Measurements from ENCODE around the gene CRHR2. TPM values are rescaled to one million over a fixed set of nuclear protein-coding genes. Genes with fewer than 3 reads are reported as not detected.

Gene CRHR2
- polyA plus RNA-seq, 1 of the 3 experiments (the other 2 are of a cell fraction) = not detected

DNA sequence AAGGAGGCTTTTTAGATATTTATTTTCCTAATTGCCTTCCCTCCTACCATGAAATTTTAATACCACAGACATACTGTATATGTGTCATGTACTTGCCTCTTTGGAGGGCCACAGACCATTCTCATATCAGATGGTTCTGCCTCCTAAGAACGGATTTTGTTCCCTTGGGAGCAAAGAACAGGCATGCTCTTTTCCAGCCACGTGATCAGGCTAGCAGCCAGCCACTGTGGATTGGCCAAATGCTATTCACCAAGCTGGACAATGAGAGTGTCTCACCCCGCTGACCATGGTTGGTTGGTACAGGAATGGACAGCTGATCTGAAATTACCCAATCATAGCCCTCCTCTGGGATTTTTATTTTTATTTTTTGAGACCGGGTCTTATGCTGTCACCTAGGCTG lies 21.5 kb upstream of the CRHR2 start:
- no peak for DNase-seq
- Histone ChIP-seq H2AFZ (ENCODE audit: low read depth) (no peak overlapping the region), H3K4me1 (ENCODE audit: control insufficient read depth in 1 of 2, insufficient read depth in 2 of 2, low read depth in 1 of 2, low read length in 1 of 2) (peaks cover 0 to 9% of the 10 kb centered on the region in 2 experiments; a peak in 1 of 4 replicates), H3K27me3 (ENCODE audit: insufficient read depth) (peaks cover 17% of the 10 kb centered on the region), H3K27ac (ENCODE audit: low read depth in 2 of 2, low read length in 1 of 2) (no peak overlapping the region), H3K4me3 (ENCODE audit: low read depth in 2 of 2, low read length in 1 of 2) (no peak overlapping the region), H3K9ac (no peak overlapping the region), H3K36me3 (replicated peaks in 1 of 2; ENCODE audit: control insufficient read depth in 1 of 2, insufficient read depth in 2 of 2, low read length in 1 of 2) (no peaks in the 10 kb centered on the region), H3K9me2 (no peaks in the 10 kb centered on the region), H3K9me3 (no peaks in the 10 kb centered on the region), H3F3A (replicated peaks; ENCODE audit: insufficient read depth) (no peaks in the 10 kb centered on the region), H4K20me1 (ENCODE audit: insufficient read depth) (no peaks in the 10 kb centered on the region), H3K4me2 (no peak overlapping the region), H3K79me2 (ENCODE audit: insufficient read depth) (no peaks in the 10 kb centered on the region)
- ChIA-PET POLR2A (no interaction called here), CTCF (interaction anchor here (1.6 to 3.0 kb wide), 3 partner anchors 9 to 36 kb away, joined by 5 to 12 read pairs (median 10); partner anchors contain the start of gene CRHR2)
- TF ChIP-seq GABPA (IDR thresholded peaks at IDR 0.05; ENCODE audit: low read depth) = no peak
- no peak for TF ChIP-seq YY1 (IDR thresholded peaks at IDR 0.05; ENCODE audit: low read depth)
- TF ChIP-seq, protein P1, sequence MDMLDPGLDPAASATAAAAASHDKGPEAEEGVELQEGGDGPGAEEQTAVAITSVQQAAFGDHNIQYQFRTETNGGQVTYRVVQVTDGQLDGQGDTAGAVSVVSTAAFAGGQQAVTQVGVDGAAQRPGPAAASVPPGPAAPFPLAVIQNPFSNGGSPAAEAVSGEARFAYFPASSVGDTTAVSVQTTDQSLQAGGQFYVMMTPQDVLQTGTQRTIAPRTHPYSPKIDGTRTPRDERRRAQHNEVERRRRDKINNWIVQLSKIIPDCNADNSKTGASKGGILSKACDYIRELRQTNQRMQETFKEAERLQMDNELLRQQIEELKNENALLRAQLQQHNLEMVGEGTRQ (IDR thresholded peaks at IDR 0.05; ENCODE audit: borderline replicate concordance, low read depth, low read length) = no peak
- TF ChIP-seq, protein P2, sequence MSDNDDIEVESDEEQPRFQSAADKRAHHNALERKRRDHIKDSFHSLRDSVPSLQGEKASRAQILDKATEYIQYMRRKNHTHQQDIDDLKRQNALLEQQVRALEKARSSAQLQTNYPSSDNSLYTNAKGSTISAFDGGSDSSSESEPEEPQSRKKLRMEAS (IDR thresholded peaks at IDR 0.05; ENCODE audit: low read depth) = no peak
- no peak for TF ChIP-seq CHD2 (IDR thresholded peaks at IDR 0.05; ENCODE audit: low read length, partially characterized antibody)
- TF ChIP-seq, protein P3, sequence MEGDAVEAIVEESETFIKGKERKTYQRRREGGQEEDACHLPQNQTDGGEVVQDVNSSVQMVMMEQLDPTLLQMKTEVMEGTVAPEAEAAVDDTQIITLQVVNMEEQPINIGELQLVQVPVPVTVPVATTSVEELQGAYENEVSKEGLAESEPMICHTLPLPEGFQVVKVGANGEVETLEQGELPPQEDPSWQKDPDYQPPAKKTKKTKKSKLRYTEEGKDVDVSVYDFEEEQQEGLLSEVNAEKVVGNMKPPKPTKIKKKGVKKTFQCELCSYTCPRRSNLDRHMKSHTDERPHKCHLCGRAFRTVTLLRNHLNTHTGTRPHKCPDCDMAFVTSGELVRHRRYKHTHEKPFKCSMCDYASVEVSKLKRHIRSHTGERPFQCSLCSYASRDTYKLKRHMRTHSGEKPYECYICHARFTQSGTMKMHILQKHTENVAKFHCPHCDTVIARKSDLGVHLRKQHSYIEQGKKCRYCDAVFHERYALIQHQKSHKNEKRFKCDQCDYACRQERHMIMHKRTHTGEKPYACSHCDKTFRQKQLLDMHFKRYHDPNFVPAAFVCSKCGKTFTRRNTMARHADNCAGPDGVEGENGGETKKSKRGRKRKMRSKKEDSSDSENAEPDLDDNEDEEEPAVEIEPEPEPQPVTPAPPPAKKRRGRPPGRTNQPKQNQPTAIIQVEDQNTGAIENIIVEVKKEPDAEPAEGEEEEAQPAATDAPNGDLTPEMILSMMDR (IDR thresholded peaks at IDR 0.05) = no peak
- TF ChIP-seq MXI1 (IDR thresholded peaks at IDR 0.05; ENCODE audit: low read depth, low read length) = no peak
- no peak for TF ChIP-seq MEF2A (IDR thresholded peaks at IDR 0.05; ENCODE audit: borderline replicate concordance, low read depth)
- TF ChIP-seq ELF1 (IDR thresholded peaks at IDR 0.05) = no peak
- no peak for TF ChIP-seq JUND (IDR thresholded peaks at IDR 0.05)
- no peak for TF ChIP-seq TAF1 (IDR thresholded peaks at IDR 0.05; ENCODE audit: borderline replicate concordance, low read depth, low read length)
- TF ChIP-seq SMC3 (IDR thresholded peaks at IDR 0.05; ENCODE audit: low read depth, low read length) = no peak
- TF ChIP-seq SIN3A (IDR thresholded peaks at IDR 0.05; ENCODE audit: borderline replicate concordance, low read depth, low read length) = no peak
- 39% methylated on average over 4 of the region's 4 CpGs for WGBS (ENCODE audit: low lambda C conversion rate)

DNA sequence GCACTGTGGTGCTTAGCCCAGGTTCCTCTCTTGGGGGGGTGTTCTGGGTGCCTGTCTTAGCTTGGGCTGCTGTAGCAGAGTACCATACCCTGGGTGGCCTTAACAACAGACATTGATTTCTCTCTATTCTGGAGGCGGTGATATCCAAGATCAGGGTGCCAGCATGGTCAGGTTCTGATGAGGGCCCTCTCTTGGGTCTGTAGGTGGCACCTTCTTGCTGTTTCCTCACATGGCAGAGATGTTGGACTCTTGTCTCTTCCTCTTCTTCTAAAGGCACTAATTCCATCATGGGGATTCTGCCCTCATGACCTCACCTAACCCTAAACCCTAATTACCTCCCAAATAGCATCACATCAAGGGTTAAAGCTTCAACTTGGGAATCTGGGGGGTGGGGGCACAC lies 19.9 kb upstream of the CRHR2 start:
- Histone ChIP-seq H3K9ac (no peak overlapping the region), H3K36me3 (replicated peaks in 1 of 2; ENCODE audit: control insufficient read depth in 1 of 2, insufficient read depth in 2 of 2, low read length in 1 of 2) (no peaks in the 10 kb centered on the region), H2AFZ (ENCODE audit: low read depth) (no peak overlapping the region), H3K4me2 (no peak overlapping the region), H4K20me1 (ENCODE audit: insufficient read depth) (no peaks in the 10 kb centered on the region), H3K9me2 (no peaks in the 10 kb centered on the region), H3K4me3 (ENCODE audit: low read depth in 2 of 2, low read length in 1 of 2) (no peak overlapping the region), H3F3A (replicated peaks; ENCODE audit: insufficient read depth) (no peaks in the 10 kb centered on the region), H3K27ac (ENCODE audit: low read depth in 2 of 2, low read length in 1 of 2) (no peak overlapping the region), H3K9me3 (no peaks in the 10 kb centered on the region), H3K27me3 (ENCODE audit: insufficient read depth) (peaks cover 31% of the 10 kb centered on the region), H3K4me1 (ENCODE audit: control insufficient read depth in 1 of 2, insufficient read depth in 2 of 2, low read depth in 1 of 2, low read length in 1 of 2) (peaks cover 0 to 9% of the 10 kb centered on the region in 2 experiments; a peak in 1 of 4 replicates), H3K79me2 (ENCODE audit: insufficient read depth) (no peaks in the 10 kb centered on the region)
- POLR2A ChIA-PET = no interaction called here
- 38% methylated on average over 1 of the region's 1 CpG for WGBS (ENCODE audit: low lambda C conversion rate)
- DNase-seq = no peak
- CTCF ChIA-PET = interaction anchor here (0.8 to 3.0 kb wide), 8 partner anchors 8 to 39 kb away, joined by 3 to 10 read pairs (median 4); partner anchors contain the start of gene CRHR2
- no peak for TF ChIP-seq SIN3A (IDR thresholded peaks at IDR 0.05; ENCODE audit: borderline replicate concordance, low read depth, low read length)
- no peak for TF ChIP-seq GABPA (IDR thresholded peaks at IDR 0.05; ENCODE audit: low read depth)
- TF ChIP-seq, protein P3 (IDR thresholded peaks at IDR 0.05) = no peak; the same call in 1 of the 2 replicates
- no peak for TF ChIP-seq RFX5 (IDR thresholded peaks at IDR 0.05; ENCODE audit: low read length)
- TF ChIP-seq, protein P4, sequence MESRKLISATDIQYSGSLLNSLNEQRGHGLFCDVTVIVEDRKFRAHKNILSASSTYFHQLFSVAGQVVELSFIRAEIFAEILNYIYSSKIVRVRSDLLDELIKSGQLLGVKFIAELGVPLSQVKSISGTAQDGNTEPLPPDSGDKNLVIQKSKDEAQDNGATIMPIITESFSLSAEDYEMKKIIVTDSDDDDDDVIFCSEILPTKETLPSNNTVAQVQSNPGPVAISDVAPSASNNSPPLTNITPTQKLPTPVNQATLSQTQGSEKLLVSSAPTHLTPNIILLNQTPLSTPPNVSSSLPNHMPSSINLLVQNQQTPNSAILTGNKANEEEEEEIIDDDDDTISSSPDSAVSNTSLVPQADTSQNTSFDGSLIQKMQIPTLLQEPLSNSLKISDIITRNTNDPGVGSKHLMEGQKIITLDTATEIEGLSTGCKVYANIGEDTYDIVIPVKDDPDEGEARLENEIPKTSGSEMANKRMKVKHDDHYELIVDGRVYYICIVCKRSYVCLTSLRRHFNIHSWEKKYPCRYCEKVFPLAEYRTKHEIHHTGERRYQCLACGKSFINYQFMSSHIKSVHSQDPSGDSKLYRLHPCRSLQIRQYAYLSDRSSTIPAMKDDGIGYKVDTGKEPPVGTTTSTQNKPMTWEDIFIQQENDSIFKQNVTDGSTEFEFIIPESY (IDR thresholded peaks at IDR 0.05; ENCODE audit: borderline replicate concordance, low read depth) = no peak
- no peak for TF ChIP-seq EP300 (IDR thresholded peaks at IDR 0.05; ENCODE audit: borderline replicate concordance in 1 of 2, low read depth in 1 of 2, low read length in 1 of 2)
- TF ChIP-seq YY1 (IDR thresholded peaks at IDR 0.05; ENCODE audit: low read depth) = no peak
- no peak for TF ChIP-seq TAF1 (IDR thresholded peaks at IDR 0.05; ENCODE audit: borderline replicate concordance, low read depth, low read length)
- TF ChIP-seq FOSL2 (IDR thresholded peaks at IDR 0.05; ENCODE audit: borderline replicate concordance, low read depth) = no peak
- TF ChIP-seq TEAD4 (IDR thresholded peaks at IDR 0.05; ENCODE audit: borderline replicate concordance, insufficient read depth) = no peak
- TF ChIP-seq JUND (IDR thresholded peaks at IDR 0.05) = no peak
- TF ChIP-seq NFIC (IDR thresholded peaks at IDR 0.05; ENCODE audit: borderline replicate concordance) = no peak
- TF ChIP-seq ELF1 (IDR thresholded peaks at IDR 0.05) = no peak
